ENCODE measurements around the gene TBCE. TPM values are rescaled to one million over a fixed set of nuclear protein-coding genes. Genes with fewer than 3 reads are reported as not detected.

TBCE gene
- total RNA-seq, 2 experiments from 2014 or later: 7.0 to 8.4 TPM

DNA sequence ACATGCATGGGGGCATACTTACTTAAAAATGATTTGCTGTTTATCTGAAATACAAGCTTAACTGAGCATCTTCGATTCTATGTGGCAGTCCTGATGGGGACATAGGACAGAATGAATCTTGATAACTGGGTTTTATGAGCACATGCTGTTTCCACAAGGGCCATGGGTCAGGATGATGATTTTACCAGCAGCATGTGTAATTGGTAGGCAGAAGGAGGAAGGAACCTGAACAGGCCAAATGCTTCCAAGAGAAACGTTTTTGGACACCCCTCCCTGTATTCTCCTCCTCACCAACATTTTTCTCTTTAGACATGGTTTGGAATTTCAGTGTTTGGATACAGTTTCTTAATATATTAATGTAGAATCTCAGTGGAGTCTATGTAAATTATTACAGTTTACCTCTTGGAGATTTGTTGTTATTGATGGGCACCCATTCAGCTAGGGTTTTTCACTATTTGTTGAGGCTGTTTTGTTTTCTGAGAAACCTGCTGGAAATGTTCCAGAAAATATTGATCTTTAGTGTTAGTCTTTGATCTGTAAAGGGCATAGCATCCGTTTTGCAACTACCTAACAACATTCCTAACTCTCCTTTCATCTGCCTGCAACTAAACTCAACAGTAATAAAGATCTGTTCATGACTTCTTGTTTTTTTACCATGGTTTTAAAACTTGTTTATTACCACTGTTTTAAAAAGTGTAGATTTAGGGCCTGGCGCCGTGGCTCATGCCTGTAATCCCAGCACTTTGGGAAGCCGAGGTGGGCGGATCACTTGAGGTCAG, 42.0 kb downstream of the TBCE start:
- no peaks in the 10 kb centered on the region for H3K36me3 ChIP-seq (ENCODE audit: insufficient read depth, low read length)
- TF ChIP-seq CTCF (IDR thresholded peaks at IDR 0.05): no peak
- intact Hi-C loops (cut with DNase I, micrococcal nuclease): no loop called here
- no peak overlapping the region for H3K4me3 Mint-ChIP-seq
- no peaks in the 10 kb centered on the region for H3K27me3 Mint-ChIP-seq
- CTCF ChIA-PET: interaction anchor here (0.7 to 1.0 kb wide), 4 partner anchors 7 to 156 kb away, joined by 3 to 5 read pairs (median 3); no protein-coding TSS in a partner anchor
- no peaks in the 10 kb centered on the region for H3K9me3 Mint-ChIP-seq
- H3K4me3 ChIP-seq (ENCODE audit: low read length): no peak overlapping the region
- DNase-seq (no peak), ATAC-seq (ENCODE audit: poor library complexity) (no peak)
- H3K27ac ChIP-seq (ENCODE audit: low read depth in 1 of 2, low read length in 2 of 2): no peak overlapping the region
- H3K4me1 ChIP-seq (ENCODE audit: insufficient read depth, low read length): no peaks in the 10 kb centered on the region
- H3K27ac Mint-ChIP-seq: no peak overlapping the region
- no peaks in the 10 kb centered on the region for H3K9me3 ChIP-seq (ENCODE audit: control insufficient read depth in 1 of 2, insufficient read depth in 1 of 2, low read length in 2 of 2)
- H3K36me3 Mint-ChIP-seq (ENCODE audit: low read depth): peaks cover 7% of the 10 kb centered on the region
- no peaks in the 10 kb centered on the region for H3K4me1 Mint-ChIP-seq (ENCODE audit: low read depth)
- POLR2A ChIA-PET: interaction anchor here (0.7 to 0.9 kb wide), 2 partner anchors 133 to 145 kb away, joined by 3 to 4 read pairs; no protein-coding TSS in a partner anchor
- no peaks in the 10 kb centered on the region for H3K27me3 ChIP-seq (ENCODE audit: control insufficient read depth in 1 of 2, insufficient read depth in 2 of 2, low read length in 2 of 2)

- Histone ChIP-seq H3K4me3 (ENCODE audit: low read length) (no peak overlapping the region), H3K36me3 (ENCODE audit: insufficient read depth, low read length) (no peaks in the 10 kb centered on the region), H3K4me1 (ENCODE audit: insufficient read depth, low read length) (no peaks in the 10 kb centered on the region), H3K27ac (ENCODE audit: low read depth in 1 of 2, low read length in 2 of 2) (no peak overlapping the region), H3K9me3 (ENCODE audit: control insufficient read depth in 1 of 2, insufficient read depth in 1 of 2, low read length in 2 of 2) (no peaks in the 10 kb centered on the region), H3K27me3 (ENCODE audit: control insufficient read depth in 1 of 2, insufficient read depth in 2 of 2, low read length in 2 of 2) (no peaks in the 10 kb centered on the region)
- Mint-ChIP-seq H3K36me3 (ENCODE audit: low read depth) (peaks cover 16% of the 10 kb centered on the region), H3K9me3 (no peaks in the 10 kb centered on the region), H3K4me1 (ENCODE audit: low read depth) (peaks cover 4% of the 10 kb centered on the region), H3K27me3 (no peaks in the 10 kb centered on the region), H3K4me3 (no peak overlapping the region), H3K27ac (no peak overlapping the region)
- no peak for ATAC-seq (ENCODE audit: poor library complexity)
- no peak for TF ChIP-seq CTCF (IDR thresholded peaks at IDR 0.05)
- ChIA-PET CTCF (no interaction called here), POLR2A (interaction anchor here (0.6 kb wide), 1 partner anchor 138 kb away, joined by 3 read pairs; no protein-coding TSS in a partner anchor)
- intact Hi-C loops (cut with DNase I, micrococcal nuclease): loop anchor here in 1 of 2 experiments (5.0 kb wide), 2 partner anchors 43 to 73 kb away; partner anchors contain the start of gene TBCE
- DNase-seq: no peak
Observed at GRCh38 chr1:235410467-235410866, 43.2 kb downstream of the TBCE start.

GRCh38 chr1:235411489-235412486, 44.6 kb downstream of the TBCE start:
- intact Hi-C loops (cut with DNase I, micrococcal nuclease): loop anchor here in 1 of 2 experiments (5.0 kb wide), 2 partner anchors 44 to 74 kb away; partner anchors contain the start of gene TBCE
- H3K9me3 Mint-ChIP-seq: no peaks in the 10 kb centered on the region
- no peak overlapping the region for H3K4me3 Mint-ChIP-seq
- ATAC-seq (ENCODE audit: poor library complexity) (no peak), DNase-seq (no peak)
- H3K4me1 Mint-ChIP-seq (ENCODE audit: low read depth): peaks cover 4% of the 10 kb centered on the region
- H3K27ac Mint-ChIP-seq: no peak overlapping the region
- no peak for TF ChIP-seq CTCF (IDR thresholded peaks at IDR 0.05)
- no peak overlapping the region for H3K4me3 ChIP-seq (ENCODE audit: low read length)
- H3K4me1 ChIP-seq (ENCODE audit: insufficient read depth, low read length): no peaks in the 10 kb centered on the region
- no peaks in the 10 kb centered on the region for H3K27me3 ChIP-seq (ENCODE audit: control insufficient read depth in 1 of 2, insufficient read depth in 2 of 2, low read length in 2 of 2)
- POLR2A ChIA-PET: interaction anchor here (1.0 kb wide), 1 partner anchor 81 kb away, joined by 3 read pairs; no protein-coding TSS in a partner anchor
- no peaks in the 10 kb centered on the region for H3K36me3 ChIP-seq (ENCODE audit: insufficient read depth, low read length)
- no peak overlapping the region for H3K27ac ChIP-seq (ENCODE audit: low read depth in 1 of 2, low read length in 2 of 2)
- no peaks in the 10 kb centered on the region for H3K9me3 ChIP-seq (ENCODE audit: control insufficient read depth in 1 of 2, insufficient read depth in 1 of 2, low read length in 2 of 2)
- CTCF ChIA-PET: no interaction called here
- peaks cover 20% of the 10 kb centered on the region for H3K36me3 Mint-ChIP-seq (ENCODE audit: low read depth)
- no peaks in the 10 kb centered on the region for H3K27me3 Mint-ChIP-seq
